DND-41 (cell line): ENCODE results near the gene PPP1R15B.

Experiments
- CTCF ChIP-seq: IDR thresholded peaks from 2 replicates; pipeline ENCODE4 v1.5.1; 2012; ENCODE audit warnings: borderline replicate concordance, low read length, moderate library complexity, mild to moderate bottlenecking; ENCODE audit not compliant: poor library complexity, severe bottlenecking; ENCODE audit errors: extremely low read depth
- EZH2 ChIP-seq: IDR thresholded peaks from 3 replicates; pipeline ENCODE4 v1.6.1; 2012; ENCODE audit warnings: borderline replicate concordance, low read depth, mild to moderate bottlenecking, moderate library complexity, low read length, inconsistent platforms; ENCODE audit not compliant: severe bottlenecking

- peak; percentile 89 for TF ChIP-seq CTCF
- TF ChIP-seq EZH2: no peak
These were observed 13.2 kb downstream of the PPP1R15B start for GRCh38 chr1:204398197-204399125.
